ENCODE measurements around the gene SATB2.

SATB2 gene

DNA sequence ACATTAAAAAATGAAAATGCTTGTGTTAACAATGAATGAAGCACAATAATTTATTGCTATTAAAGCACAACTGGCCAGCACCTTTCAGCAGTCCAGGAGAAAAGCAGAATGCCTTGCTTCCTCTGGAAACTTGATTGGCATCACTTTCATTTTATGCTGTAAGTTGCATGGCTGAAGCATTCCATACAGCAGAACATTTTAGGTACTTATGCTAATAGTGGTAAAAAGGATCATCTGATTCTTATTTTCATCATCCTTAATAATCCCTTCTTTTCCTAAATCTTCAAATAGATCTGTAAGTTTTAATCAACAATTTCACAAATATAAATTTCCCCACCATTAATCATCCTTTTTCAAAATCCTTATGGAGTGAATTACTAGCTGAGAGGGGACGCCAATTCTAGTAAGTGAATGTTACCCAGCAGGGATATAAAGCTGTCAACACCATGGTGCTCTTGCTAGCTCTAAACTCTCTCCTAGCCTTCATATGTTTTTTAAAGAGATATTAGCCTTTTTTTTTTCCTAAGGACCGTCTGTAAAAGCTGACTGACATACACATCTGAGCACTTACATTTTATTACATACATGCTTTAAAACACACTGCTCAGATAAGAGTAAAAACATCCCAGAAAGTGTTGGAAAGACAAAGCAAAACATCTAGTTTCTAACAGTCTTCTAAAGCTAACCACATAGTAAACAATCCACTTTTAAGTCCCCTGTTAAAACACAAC lies 5.3 kb downstream of the SATB2 start:
- no peak for DNase-seq (ENCODE audit: low read depth in 2 of 2)

- DNase-seq (ENCODE audit: low read depth in 2 of 2), result no peak
Observed at GRCh38 chr2:199449956-199450355, 7.8 kb downstream of the SATB2 start.

DNA sequence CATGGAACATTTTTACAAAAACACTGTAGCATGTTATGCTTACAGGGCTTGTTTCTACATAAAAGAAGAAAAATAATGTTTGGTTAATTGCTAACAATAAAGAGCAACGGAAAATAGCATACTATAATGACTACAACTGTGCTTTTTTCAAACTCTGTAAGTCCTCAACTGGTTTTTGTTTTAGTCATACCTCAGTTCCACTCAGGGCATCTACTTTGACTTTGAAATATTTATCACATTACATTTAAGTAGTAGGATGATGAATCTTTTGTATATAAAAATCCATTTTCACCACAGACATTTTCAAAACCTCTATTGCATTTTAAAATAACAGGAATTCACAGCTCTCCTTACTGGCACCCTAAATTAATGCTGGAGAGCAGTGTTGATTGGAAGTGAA lies 8.3 kb downstream of the SATB2 start:
- no peak for DNase-seq (ENCODE audit: low read depth in 2 of 2)

DNA sequence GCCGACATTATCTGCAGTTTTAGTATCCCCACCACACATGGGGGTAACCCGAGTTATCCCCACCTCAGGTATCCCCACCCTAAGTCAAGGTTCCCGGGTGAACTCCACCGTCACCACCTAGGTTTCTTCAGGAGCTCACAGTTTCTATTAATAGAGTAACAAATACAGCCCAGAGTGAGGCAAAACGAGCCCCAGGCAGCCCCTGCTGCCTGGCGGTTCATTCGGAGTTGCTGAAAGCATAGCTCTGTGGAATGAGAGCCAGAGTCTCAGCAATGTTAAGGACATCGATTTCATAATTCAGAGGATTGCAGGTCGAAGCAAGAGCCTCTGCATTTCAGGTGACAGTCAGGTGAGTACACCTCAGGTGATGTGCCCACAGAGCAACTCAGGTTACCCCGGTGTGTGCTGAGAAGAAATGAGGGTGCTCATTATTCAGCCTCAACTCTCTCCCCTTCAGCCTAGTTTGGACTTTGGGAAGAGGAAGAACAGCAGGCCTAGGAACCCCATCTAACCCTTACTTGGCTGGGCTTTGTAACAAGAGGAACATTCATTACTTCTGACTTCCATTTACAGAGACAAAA lies 10.7 kb downstream of the SATB2 start:
- DNase-seq (ENCODE audit: low read depth in 2 of 2), result no peak

DNA sequence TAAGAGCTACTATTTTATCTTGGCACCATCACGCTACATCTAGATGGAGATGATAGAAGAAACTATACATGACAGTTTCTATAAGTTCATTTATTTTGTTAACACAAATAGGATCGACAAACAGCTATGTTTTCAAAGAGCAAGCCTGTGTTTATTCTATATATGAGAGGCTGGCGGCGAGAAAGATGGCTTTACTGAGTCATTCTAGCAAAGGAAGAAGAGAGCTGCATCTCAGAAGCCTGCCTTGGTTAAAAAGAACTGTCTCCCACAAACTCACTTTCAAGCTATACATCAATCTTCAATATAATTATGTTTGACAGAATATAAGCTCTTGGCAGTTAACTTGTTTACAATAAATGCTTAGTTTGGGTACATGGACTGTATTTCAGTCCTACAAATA lies 13.0 kb downstream of the SATB2 start:
- no peak for DNase-seq (ENCODE audit: low read depth in 2 of 2)

GRCh38 chr2:199443589-199444130 lies 14.1 kb downstream of the SATB2 start:
- DNase-seq (ENCODE audit: low read depth in 2 of 2), result no peak

- DNase-seq (ENCODE audit: low read depth in 2 of 2), result no peak
Observed at GRCh38 chr2:199442173-199442572, 15.6 kb downstream of the SATB2 start.

- no peak for DNase-seq (ENCODE audit: low read depth in 2 of 2)
Observed at GRCh38 chr2:199441759-199442158, 16.0 kb downstream of the SATB2 start.

- no peak for DNase-seq (ENCODE audit: low read depth in 2 of 2)
Observed at GRCh38 chr2:199440118-199440517, 17.6 kb downstream of the SATB2 start.

DNA sequence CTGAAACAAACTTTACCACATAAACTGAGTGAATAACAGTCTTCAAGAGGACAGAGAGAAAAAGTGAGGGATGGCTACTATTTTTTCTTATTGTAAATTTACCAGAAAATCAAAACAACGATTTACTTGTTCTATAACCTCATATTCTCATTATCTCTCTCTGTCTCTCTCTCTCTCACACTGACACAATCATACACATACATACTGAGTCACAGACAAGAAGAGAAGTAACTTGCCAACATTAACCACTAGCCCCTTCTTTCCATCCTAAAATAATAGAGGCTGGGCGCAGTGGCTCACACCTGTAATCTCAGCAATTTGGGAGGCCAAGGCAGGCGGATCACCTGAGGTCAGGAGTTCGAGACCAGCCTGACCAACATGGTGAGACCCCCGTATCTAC lies 18.2 kb downstream of the SATB2 start:
- DNase-seq (ENCODE audit: low read depth in 2 of 2), result no peak

DNA sequence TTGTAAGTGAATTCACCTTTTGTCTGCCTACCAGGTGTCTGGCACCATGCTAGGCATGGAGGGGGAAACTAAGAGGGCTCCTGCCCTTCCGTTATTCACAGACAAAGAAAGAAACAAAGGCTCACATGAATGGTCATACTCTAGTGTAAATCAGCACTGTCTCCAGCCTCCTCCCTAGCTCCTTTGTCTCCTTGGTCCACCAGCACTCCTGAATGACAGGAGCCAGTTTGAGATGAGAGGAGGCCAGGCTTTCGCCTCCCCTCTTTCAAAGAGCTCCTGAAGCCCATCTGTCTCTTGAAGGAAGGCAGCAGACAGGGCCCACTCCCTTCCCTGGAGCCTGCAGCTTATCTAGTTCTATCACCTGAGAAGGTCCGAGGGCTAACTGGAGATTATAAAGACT lies 18.7 kb downstream of the SATB2 start:
- DNase-seq (ENCODE audit: low read depth in 2 of 2), result no peak

GRCh38 chr2:199434555-199434954 lies 23.2 kb downstream of the SATB2 start:
- no peak for DNase-seq (ENCODE audit: low read depth in 2 of 2)

DNA sequence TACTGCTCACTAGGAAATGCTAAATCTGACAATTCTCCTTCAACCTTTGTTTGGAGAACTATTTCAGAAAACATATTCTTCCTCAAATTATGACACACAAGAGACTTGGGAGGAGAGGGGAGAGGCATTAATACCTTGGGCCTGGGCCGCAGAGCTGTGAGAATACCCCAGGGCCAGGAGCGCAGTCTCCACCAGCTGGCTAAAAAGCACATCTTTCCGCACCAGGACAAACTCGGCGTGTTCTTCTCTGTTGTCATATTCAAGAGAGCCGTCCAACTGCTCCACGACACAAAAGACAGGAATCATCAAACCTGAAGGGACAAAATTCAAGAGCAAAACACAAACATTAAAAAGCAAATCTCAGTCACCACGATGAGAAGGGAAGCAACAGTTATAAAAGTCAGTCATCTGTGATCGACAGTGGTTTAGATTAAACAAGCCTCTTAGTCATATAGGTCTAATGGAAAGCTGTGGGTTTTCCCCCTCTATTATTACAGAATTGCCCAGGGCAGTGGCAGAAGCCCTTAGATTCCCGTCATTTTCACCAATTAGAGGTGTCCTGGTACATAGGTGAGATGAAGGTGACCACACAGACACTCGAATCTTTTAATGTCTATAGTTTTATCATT lies 24.4 kb downstream of the SATB2 start:
- DNase-seq (ENCODE audit: low read depth in 2 of 2), result no peak

DNA sequence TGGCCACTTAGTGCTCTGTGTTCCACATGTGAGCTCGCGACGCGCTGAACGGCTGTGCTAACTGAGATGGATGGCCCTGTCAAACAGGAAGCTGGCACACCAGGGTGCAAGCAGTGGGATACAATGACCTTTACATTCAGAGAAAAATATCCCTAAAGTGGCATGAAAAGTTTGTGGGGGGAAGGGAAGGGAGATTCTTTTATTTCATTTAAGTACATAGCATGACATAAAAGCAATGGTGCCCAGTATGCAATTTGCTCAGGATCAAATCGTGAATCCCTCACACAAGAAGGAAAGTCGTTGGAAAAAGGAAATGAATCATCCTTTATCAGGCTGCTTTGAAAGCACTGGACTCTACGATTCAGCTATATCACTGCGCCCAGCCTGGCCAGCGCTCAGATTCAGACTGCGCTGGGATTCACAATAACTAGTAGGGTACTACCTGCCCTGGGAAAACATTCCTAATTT lies 26.0 kb downstream of the SATB2 start:
- no peak for DNase-seq (ENCODE audit: low read depth in 2 of 2)

GRCh38 chr2:199430214-199430613 lies 27.5 kb downstream of the SATB2 start:
- no peak for DNase-seq (ENCODE audit: low read depth in 2 of 2)

GRCh38 chr2:199428291-199428690 lies 29.4 kb downstream of the SATB2 start:
- DNase-seq (ENCODE audit: low read depth in 2 of 2), result no peak

GRCh38 chr2:199424160-199424559 lies 33.6 kb downstream of the SATB2 start:
- no peak for DNase-seq (ENCODE audit: low read depth in 2 of 2)

DNA sequence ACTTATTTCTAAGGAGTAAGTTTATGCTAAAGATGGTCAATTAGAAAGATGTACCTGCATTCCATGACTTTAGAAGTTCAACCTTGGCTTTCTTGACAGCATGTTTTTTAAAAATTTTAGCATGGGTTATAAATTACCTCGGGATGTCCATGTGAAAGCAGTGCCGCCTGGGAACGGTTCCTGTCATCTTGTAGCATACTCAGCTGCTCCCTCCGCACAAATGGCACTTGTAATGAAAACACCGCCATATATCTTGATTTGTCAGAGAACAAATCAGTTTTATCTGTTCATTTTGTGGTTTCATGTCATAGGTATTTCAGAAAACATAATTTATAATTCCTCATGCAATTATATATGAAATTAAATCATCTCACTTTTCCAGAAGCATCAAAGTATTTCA lies 38.3 kb downstream of the SATB2 start:
- DNase-seq (ENCODE audit: low read depth in 2 of 2), result no peak

GRCh38 chr2:199414465-199414864 lies 43.3 kb downstream of the SATB2 start:
- DNase-seq (ENCODE audit: low read depth in 2 of 2), result no peak

- no peak for DNase-seq (ENCODE audit: low read depth in 2 of 2)
Observed at GRCh38 chr2:199414001-199414400, 43.7 kb downstream of the SATB2 start.

- no peak for DNase-seq (ENCODE audit: low read depth in 2 of 2)
Observed at GRCh38 chr2:199409759-199410529, 47.8 kb downstream of the SATB2 start.

GRCh38 chr2:199407421-199407820 lies 50.3 kb downstream of the SATB2 start:
- no peak for DNase-seq (ENCODE audit: low read depth in 2 of 2)
